ENCODE data around the gene KCTD20.
"Not testable (repeated sequence)": the region's sequence is repeated elsewhere in the genome, so short reads cannot be mapped to it uniquely, and the experiment has no call there.

KCTD20 gene

GRCh38 chr6:36463676-36464075 lies 20.9 kb downstream of the KCTD20 start:
- DNase-seq (ENCODE audit: low read depth) = peak; percentile 69
- H3K4me3 ChIP-seq (ENCODE audit: low read length) = no peak overlapping the region
- TF ChIP-seq, protein P1, sequence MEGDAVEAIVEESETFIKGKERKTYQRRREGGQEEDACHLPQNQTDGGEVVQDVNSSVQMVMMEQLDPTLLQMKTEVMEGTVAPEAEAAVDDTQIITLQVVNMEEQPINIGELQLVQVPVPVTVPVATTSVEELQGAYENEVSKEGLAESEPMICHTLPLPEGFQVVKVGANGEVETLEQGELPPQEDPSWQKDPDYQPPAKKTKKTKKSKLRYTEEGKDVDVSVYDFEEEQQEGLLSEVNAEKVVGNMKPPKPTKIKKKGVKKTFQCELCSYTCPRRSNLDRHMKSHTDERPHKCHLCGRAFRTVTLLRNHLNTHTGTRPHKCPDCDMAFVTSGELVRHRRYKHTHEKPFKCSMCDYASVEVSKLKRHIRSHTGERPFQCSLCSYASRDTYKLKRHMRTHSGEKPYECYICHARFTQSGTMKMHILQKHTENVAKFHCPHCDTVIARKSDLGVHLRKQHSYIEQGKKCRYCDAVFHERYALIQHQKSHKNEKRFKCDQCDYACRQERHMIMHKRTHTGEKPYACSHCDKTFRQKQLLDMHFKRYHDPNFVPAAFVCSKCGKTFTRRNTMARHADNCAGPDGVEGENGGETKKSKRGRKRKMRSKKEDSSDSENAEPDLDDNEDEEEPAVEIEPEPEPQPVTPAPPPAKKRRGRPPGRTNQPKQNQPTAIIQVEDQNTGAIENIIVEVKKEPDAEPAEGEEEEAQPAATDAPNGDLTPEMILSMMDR (conservative IDR thresholded peaks at IDR 0.05; ENCODE audit: low read length) = no peak

GRCh38 chr6:36464233-36464632 lies 21.4 kb downstream of the KCTD20 start:
- no peak for DNase-seq (ENCODE audit: low read depth)
- no peak overlapping the region for H3K4me3 ChIP-seq (ENCODE audit: low read length)
- TF ChIP-seq, protein P1 (conservative IDR thresholded peaks at IDR 0.05; ENCODE audit: low read length) = no peak

GRCh38 chr6:36467625-36468024 lies 24.8 kb downstream of the KCTD20 start:
- TF ChIP-seq, protein P1 (conservative IDR thresholded peaks at IDR 0.05; ENCODE audit: low read length) = no peak
- H3K4me3 ChIP-seq (ENCODE audit: low read length) = no peak overlapping the region
- no peak for DNase-seq (ENCODE audit: low read depth)

DNA sequence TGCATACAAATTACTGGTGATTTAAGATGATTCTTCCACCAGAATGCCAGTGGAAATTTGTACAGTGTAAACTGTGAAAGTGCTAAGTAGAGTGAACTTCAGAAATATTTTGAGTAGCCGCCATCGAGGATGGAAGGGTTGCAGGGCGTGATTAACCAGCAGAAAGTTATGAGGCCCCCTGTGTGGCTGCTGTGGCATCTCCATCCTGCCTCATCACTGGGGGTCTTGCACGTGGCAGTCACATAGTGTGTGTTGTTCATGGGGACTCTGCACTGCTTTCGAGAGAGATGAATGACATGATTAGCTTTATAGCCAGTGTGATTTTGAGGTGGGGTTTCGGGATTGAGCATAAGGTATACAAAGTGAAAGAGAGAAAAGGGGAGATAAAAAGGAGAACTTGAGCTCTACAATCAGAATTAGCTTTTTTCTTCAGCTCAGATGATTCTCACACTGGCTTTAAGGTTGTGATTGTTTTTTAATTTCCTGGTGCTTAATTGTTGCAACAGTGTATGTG lies 26.4 kb downstream of the KCTD20 start:
- no peak for DNase-seq (ENCODE audit: low read depth)
- no peak overlapping the region for H3K4me3 ChIP-seq (ENCODE audit: low read length)
- TF ChIP-seq, protein P1 (conservative IDR thresholded peaks at IDR 0.05; ENCODE audit: low read length) = no peak

DNA sequence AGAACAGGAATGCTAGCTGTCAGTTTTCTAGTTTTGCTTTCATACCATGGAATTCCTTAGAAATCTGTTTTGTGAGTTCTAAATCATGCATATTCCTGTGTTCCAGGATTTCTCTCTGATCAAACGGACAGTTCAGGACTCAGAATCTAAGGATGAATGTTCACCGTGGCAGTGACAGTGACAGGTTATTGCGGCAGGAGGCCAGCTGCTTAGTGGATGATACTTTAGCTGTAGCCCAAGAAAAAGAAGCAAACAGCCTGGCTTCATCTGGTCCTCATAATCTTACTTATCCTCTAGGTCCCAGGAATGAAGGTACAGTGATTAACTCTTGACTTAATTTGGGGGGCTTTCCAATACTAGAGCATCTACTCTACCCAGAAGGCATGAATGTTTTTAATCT lies 27.1 kb downstream of the KCTD20 start:
- H3K4me3 ChIP-seq (ENCODE audit: low read length) = no peak overlapping the region
- TF ChIP-seq, protein P1 (conservative IDR thresholded peaks at IDR 0.05; ENCODE audit: low read length) = no peak
- DNase-seq (ENCODE audit: low read depth) = no peak

DNA sequence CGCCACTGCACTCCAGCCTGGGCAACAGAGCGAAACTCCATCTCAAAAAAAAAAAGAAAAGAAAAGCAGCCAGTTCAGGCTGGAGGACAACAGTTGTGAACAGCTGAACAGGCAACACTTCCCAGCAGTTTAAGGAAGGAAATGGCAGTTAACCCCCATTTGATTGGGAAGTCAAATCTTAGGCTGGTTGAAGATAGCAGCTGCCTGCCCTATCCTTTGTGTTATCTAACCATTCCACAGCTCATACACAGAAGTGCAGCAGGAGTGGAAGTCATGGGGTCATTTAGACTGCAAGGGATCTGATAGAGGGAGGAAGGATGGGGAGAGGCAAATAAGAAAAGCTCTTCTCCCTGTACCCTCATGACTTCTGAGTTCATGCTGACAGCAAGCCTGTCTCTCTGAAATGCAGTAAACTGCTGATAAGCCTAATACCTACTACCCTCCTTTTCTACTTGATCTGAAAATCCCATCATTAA lies 35.3 kb downstream of the KCTD20 start:
- no peak for DNase-seq (ENCODE audit: low read depth)
- H3K4me3 ChIP-seq (ENCODE audit: low read length) = no peak overlapping the region

GRCh38 chr6:36479256-36479655 lies 36.5 kb downstream of the KCTD20 start:
- H3K4me3 ChIP-seq (ENCODE audit: low read length) = no peak overlapping the region
- TF ChIP-seq, protein P1 (conservative IDR thresholded peaks at IDR 0.05; ENCODE audit: low read length) = no peak
- DNase-seq (ENCODE audit: low read depth) = no peak

More for the DNA sequence above, 35.3 kb downstream of the KCTD20 start:
- TF ChIP-seq, protein P1 (conservative IDR thresholded peaks at IDR 0.05; ENCODE audit: low read length) = no peak

- not testable (repeated sequence) for H3K4me3 ChIP-seq (ENCODE audit: low read length); DNase-seq (ENCODE audit: low read depth)
These were observed 40.5 kb downstream of the KCTD20 start for GRCh38 chr6:36483326-36483725.

Data from AG10803 (cell line).